IMR-90 (cell line): ENCODE data around the gene MARCHF9.

Experiments
- MAZ ChIP-seq: IDR thresholded peaks from 2 replicates; pipeline ENCODE4 v1.6.1; 2012; ENCODE audit warnings: low read depth, mild to moderate bottlenecking, low read length, improper control_type of control experiment, moderate library complexity, borderline replicate concordance
- POLR2A ChIP-seq: IDR thresholded peaks from 2 replicates; pipeline ENCODE4 v1.6.1; 2012; ENCODE audit warnings: mild to moderate bottlenecking, low read depth, low read length
- RCOR1 ChIP-seq: IDR thresholded peaks from 2 replicates; pipeline ENCODE4 v1.6.1; 2012; ENCODE audit warnings: mild to moderate bottlenecking, low read length, improper control_type of control experiment; ENCODE audit not compliant: insufficient replicate concordance
- RFX5 ChIP-seq: IDR thresholded peaks from 2 replicates; pipeline ENCODE4 v1.8.0; 2012; ENCODE audit warnings: low read depth, mild to moderate bottlenecking, low read length, moderate library complexity
- TF ChIP-seq, protein P1 (sequence below): conservative IDR thresholded peaks from 2 replicates; pipeline ENCODE4 v1.5.1; 2012; ENCODE audit warnings: mild to moderate bottlenecking, low read depth, low read length, improper control_type of control experiment
- TF ChIP-seq, protein P2 (sequence below): fragments of 150-350 bp; IDR thresholded peaks from 2 replicates; pipeline ENCODE4 v1.6.1; 2017; ENCODE audit warnings: mild to moderate bottlenecking, antibody characterized with exemption, low read length, low read depth

DNA sequence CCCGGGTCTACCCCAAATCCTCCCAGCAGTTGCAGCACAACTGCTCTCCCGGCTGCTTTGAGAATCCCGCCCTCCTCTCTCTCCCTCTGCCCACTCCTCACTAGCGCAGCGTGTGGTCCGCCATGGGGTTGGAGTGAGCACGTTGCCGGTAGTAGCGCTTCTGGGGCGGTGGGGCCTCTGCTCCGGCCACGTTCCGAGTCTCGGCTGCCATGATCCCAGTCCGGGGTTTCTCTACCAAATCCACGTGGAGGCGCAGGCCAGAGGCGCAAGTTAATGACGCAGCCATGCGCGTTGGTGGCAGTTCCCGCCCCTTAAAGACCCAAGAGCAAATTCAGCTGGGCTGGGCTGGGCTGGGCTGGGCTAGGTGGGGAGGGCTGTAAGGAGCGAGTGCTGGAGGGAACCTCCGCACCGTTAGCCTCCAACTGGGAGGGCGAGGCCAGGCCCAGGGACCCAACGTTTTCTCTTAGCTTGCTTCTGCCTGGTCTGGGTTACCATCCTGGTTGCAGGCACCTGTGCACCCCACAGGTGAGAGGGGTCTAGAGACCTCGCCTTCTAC is 17.0 kb downstream of the MARCHF9 start, which contains the start of gene METTL1:
- TF ChIP-seq RFX5 (no peak), POLR2A (peak; percentile 93), RCOR1 (no peak), MAZ (peak; percentile 93)
- TF ChIP-seq, protein P1, sequence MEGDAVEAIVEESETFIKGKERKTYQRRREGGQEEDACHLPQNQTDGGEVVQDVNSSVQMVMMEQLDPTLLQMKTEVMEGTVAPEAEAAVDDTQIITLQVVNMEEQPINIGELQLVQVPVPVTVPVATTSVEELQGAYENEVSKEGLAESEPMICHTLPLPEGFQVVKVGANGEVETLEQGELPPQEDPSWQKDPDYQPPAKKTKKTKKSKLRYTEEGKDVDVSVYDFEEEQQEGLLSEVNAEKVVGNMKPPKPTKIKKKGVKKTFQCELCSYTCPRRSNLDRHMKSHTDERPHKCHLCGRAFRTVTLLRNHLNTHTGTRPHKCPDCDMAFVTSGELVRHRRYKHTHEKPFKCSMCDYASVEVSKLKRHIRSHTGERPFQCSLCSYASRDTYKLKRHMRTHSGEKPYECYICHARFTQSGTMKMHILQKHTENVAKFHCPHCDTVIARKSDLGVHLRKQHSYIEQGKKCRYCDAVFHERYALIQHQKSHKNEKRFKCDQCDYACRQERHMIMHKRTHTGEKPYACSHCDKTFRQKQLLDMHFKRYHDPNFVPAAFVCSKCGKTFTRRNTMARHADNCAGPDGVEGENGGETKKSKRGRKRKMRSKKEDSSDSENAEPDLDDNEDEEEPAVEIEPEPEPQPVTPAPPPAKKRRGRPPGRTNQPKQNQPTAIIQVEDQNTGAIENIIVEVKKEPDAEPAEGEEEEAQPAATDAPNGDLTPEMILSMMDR: no peak
- TF ChIP-seq, protein P2, sequence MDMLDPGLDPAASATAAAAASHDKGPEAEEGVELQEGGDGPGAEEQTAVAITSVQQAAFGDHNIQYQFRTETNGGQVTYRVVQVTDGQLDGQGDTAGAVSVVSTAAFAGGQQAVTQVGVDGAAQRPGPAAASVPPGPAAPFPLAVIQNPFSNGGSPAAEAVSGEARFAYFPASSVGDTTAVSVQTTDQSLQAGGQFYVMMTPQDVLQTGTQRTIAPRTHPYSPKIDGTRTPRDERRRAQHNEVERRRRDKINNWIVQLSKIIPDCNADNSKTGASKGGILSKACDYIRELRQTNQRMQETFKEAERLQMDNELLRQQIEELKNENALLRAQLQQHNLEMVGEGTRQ: peak; percentile 59; the same call in 1 of the 2 replicates
